ENCODE data around the gene KDM4C. TPM values are rescaled to one million over a fixed set of nuclear protein-coding genes. Genes with fewer than 3 reads are reported as not detected.

The KDM4C gene
- total RNA-seq, 1 donor: 50.7 TPM

GRCh38 chr9:7104625-7105024 is 346.9 kb downstream of the KDM4C start:
- no peak overlapping the region for H3K27ac ChIP-seq (ENCODE audit: low read depth, low read length)

GRCh38 chr9:7105095-7105494 is 347.3 kb downstream of the KDM4C start:
- H3K4me1 ChIP-seq (ENCODE audit: insufficient read depth, low read length): no peaks in the 10 kb centered on the region
- no peak overlapping the region for H3K4me2 ChIP-seq (ENCODE audit: insufficient read depth, low read length)
- H3K79me2 ChIP-seq (ENCODE audit: insufficient read depth, low read length): no peaks in the 10 kb centered on the region
- no peak overlapping the region for H3K27ac ChIP-seq (ENCODE audit: low read depth, low read length)
- H3K9me3 ChIP-seq (ENCODE audit: low read depth, low read length): no peaks in the 10 kb centered on the region
- no peak for DNase-seq (ENCODE audit: insufficient read length, low spot score, missing footprints)
- no peak overlapping the region for H2AFZ ChIP-seq (ENCODE audit: low read length)
- no peaks in the 10 kb centered on the region for H3K27me3 ChIP-seq (ENCODE audit: insufficient read depth, low read length)
- H4K20me1 ChIP-seq (ENCODE audit: insufficient read depth, low read length): no peaks in the 10 kb centered on the region
- H3K4me3 ChIP-seq (ENCODE audit: insufficient read depth, low read length): no peak overlapping the region
- no peak for TF ChIP-seq CTCF (IDR thresholded peaks at IDR 0.05; ENCODE audit: extremely low read depth, low read depth, low read length)
- H3K36me3 ChIP-seq (ENCODE audit: insufficient read depth, low read length): no peaks in the 10 kb centered on the region

More at GRCh38 chr9:7104625-7105024, 346.9 kb downstream of the KDM4C start:
- H3K36me3 ChIP-seq (ENCODE audit: insufficient read depth, low read length): no peaks in the 10 kb centered on the region
- no peaks in the 10 kb centered on the region for H3K4me1 ChIP-seq (ENCODE audit: insufficient read depth, low read length)
- no peak overlapping the region for H2AFZ ChIP-seq (ENCODE audit: low read length)
- H3K4me2 ChIP-seq (ENCODE audit: insufficient read depth, low read length): no peak overlapping the region
- no peaks in the 10 kb centered on the region for H3K79me2 ChIP-seq (ENCODE audit: insufficient read depth, low read length)
- no peak overlapping the region for H3K4me3 ChIP-seq (ENCODE audit: insufficient read depth, low read length)
- no peak for TF ChIP-seq CTCF (IDR thresholded peaks at IDR 0.05; ENCODE audit: extremely low read depth, low read depth, low read length)
- no peak for DNase-seq (ENCODE audit: insufficient read length, low spot score, missing footprints)
- no peaks in the 10 kb centered on the region for H4K20me1 ChIP-seq (ENCODE audit: insufficient read depth, low read length)
- H3K27me3 ChIP-seq (ENCODE audit: insufficient read depth, low read length): no peaks in the 10 kb centered on the region
- no peaks in the 10 kb centered on the region for H3K9me3 ChIP-seq (ENCODE audit: low read depth, low read length)

GRCh38 chr9:7108936-7109335 is 351.2 kb downstream of the KDM4C start:
- Histone ChIP-seq H3K79me2 (ENCODE audit: insufficient read depth, low read length) (no peaks in the 10 kb centered on the region), H2AFZ (ENCODE audit: low read length) (no peak overlapping the region), H3K27ac (ENCODE audit: low read depth, low read length) (no peak overlapping the region), H3K4me3 (ENCODE audit: insufficient read depth, low read length) (no peak overlapping the region), H3K4me1 (ENCODE audit: insufficient read depth, low read length) (no peaks in the 10 kb centered on the region), H3K9me3 (ENCODE audit: low read depth, low read length) (no peaks in the 10 kb centered on the region), H4K20me1 (ENCODE audit: insufficient read depth, low read length) (no peaks in the 10 kb centered on the region), H3K36me3 (ENCODE audit: insufficient read depth, low read length) (no peaks in the 10 kb centered on the region), H3K27me3 (ENCODE audit: insufficient read depth, low read length) (no peaks in the 10 kb centered on the region), H3K4me2 (ENCODE audit: insufficient read depth, low read length) (no peak overlapping the region)
- no peak for DNase-seq (ENCODE audit: insufficient read length, low spot score, missing footprints)
- TF ChIP-seq CTCF (IDR thresholded peaks at IDR 0.05; ENCODE audit: extremely low read depth, low read depth, low read length): no peak

- no peaks in the 10 kb centered on the region for H3K27me3 ChIP-seq (ENCODE audit: insufficient read depth, low read length)
- H3K79me2 ChIP-seq (ENCODE audit: insufficient read depth, low read length): no peaks in the 10 kb centered on the region
- TF ChIP-seq CTCF (IDR thresholded peaks at IDR 0.05; ENCODE audit: extremely low read depth, low read depth, low read length): no peak
- no peak overlapping the region for H3K4me3 ChIP-seq (ENCODE audit: insufficient read depth, low read length)
- no peaks in the 10 kb centered on the region for H3K36me3 ChIP-seq (ENCODE audit: insufficient read depth, low read length)
- no peak overlapping the region for H3K4me2 ChIP-seq (ENCODE audit: insufficient read depth, low read length)
- H2AFZ ChIP-seq (ENCODE audit: low read length): no peak overlapping the region
- no peaks in the 10 kb centered on the region for H3K4me1 ChIP-seq (ENCODE audit: insufficient read depth, low read length)
- H4K20me1 ChIP-seq (ENCODE audit: insufficient read depth, low read length): no peaks in the 10 kb centered on the region
- no peak overlapping the region for H3K27ac ChIP-seq (ENCODE audit: low read depth, low read length)
- no peak for DNase-seq (ENCODE audit: insufficient read length, low spot score, missing footprints)
- H3K9me3 ChIP-seq (ENCODE audit: low read depth, low read length): no peaks in the 10 kb centered on the region
Measured at GRCh38 chr9:7111413-7111812, 353.6 kb downstream of the KDM4C start.

Measured in osteoblast (primary cell).